ENCODE measurements around the gene SNAP47. TPM values are rescaled to one million over a fixed set of nuclear protein-coding genes. Genes with fewer than 3 reads are reported as not detected.

Gene SNAP47
- polyA plus RNA-seq, 1 of the 3 experiments (the other 2 are of a cell fraction): 45.6 TPM

GRCh38 chr1:227736814-227737432 is 1.7 kb downstream of the SNAP47 start:
- H3K79me2 ChIP-seq (ENCODE audit: insufficient read depth): peaks cover 88% of the 10 kb centered on the region
- H3K4me3 ChIP-seq (ENCODE audit: low read depth in 2 of 2, low read length in 1 of 2): no peak overlapping the region; a peak in 1 of 4 replicates
- no peaks in the 10 kb centered on the region for H3K9me3 ChIP-seq
- ChIA-PET CTCF (no interaction called here), POLR2A (no interaction called here)
- H4K20me1 ChIP-seq (ENCODE audit: insufficient read depth): peaks cover 21% of the 10 kb centered on the region; the same call in 1 of the 2 replicates
- no peak overlapping the region for H2AFZ ChIP-seq (ENCODE audit: low read depth)
- no peak for TF ChIP-seq RAD21 (IDR thresholded peaks at IDR 0.05; ENCODE audit: low read length)
- no peak for TF ChIP-seq SIN3A (IDR thresholded peaks at IDR 0.05; ENCODE audit: borderline replicate concordance, low read depth, low read length)
- TF ChIP-seq IRF3 (IDR thresholded peaks at IDR 0.05; ENCODE audit: low read depth, low read length): no peak
- TF ChIP-seq EZH2phosphoT487 (IDR thresholded peaks at IDR 0.05; ENCODE audit: borderline replicate concordance, low read depth): no peak
- TF ChIP-seq FOXM1 (IDR thresholded peaks at IDR 0.05; ENCODE audit: low read depth): no peak
- TF ChIP-seq FOXJ3 (CRISPR knock-in tag; IDR thresholded peaks at IDR 0.05): no peak
- no peak for TF ChIP-seq MXI1 (IDR thresholded peaks at IDR 0.05; ENCODE audit: low read depth, low read length)
- no peak for TF ChIP-seq FOSL2 (IDR thresholded peaks at IDR 0.05; ENCODE audit: borderline replicate concordance, low read depth)
- H3K9ac ChIP-seq: no peak overlapping the region
- 86% methylated on average over 11 of the region's 11 CpGs for WGBS (ENCODE audit: low lambda C conversion rate)
- H3F3A ChIP-seq (replicated peaks; ENCODE audit: insufficient read depth): no peaks in the 10 kb centered on the region
- H3K27me3 ChIP-seq (ENCODE audit: insufficient read depth): no peaks in the 10 kb centered on the region
- peaks cover 3 to 18% of the 10 kb centered on the region in 2 experiments; a peak in 2 of 4 replicates for H3K4me1 ChIP-seq (ENCODE audit: control insufficient read depth in 1 of 2, insufficient read depth in 2 of 2, low read depth in 1 of 2, low read length in 1 of 2)
- H3K4me2 ChIP-seq: peak overlapping the region; percentile 100
- H3K36me3 ChIP-seq (replicated peaks in 1 of 2; ENCODE audit: control insufficient read depth in 1 of 2, insufficient read depth in 2 of 2, low read length in 1 of 2): peaks cover 3 to 19% of the 10 kb centered on the region in 2 experiments
- no peak overlapping the region for H3K27ac ChIP-seq (ENCODE audit: low read depth in 2 of 2, low read length in 1 of 2)
- no peaks in the 10 kb centered on the region for H3K9me2 ChIP-seq
- DNase-seq: no peak

GRCh38 chr1:227738820-227739219 is 3.6 kb downstream of the SNAP47 start:
- TF ChIP-seq EZH2phosphoT487 (IDR thresholded peaks at IDR 0.05; ENCODE audit: borderline replicate concordance, low read depth) (no peak), MAX (IDR thresholded peaks at IDR 0.05; ENCODE audit: low read depth) (no peak), IRF3 (IDR thresholded peaks at IDR 0.05; ENCODE audit: low read depth, low read length) (no peak)
- ChIA-PET CTCF (no interaction called here), POLR2A (no interaction called here)
- Histone ChIP-seq H2AFZ (ENCODE audit: low read depth) (no peak overlapping the region), H4K20me1 (ENCODE audit: insufficient read depth) (peaks cover 27% of the 10 kb centered on the region; the same call in 1 of the 2 replicates), H3K9me2 (no peaks in the 10 kb centered on the region), H3F3A (replicated peaks; ENCODE audit: insufficient read depth) (no peaks in the 10 kb centered on the region), H3K4me2 (no peak overlapping the region), H3K4me3 (ENCODE audit: low read depth in 2 of 2, low read length in 1 of 2) (no peak overlapping the region), H3K4me1 (ENCODE audit: control insufficient read depth in 1 of 2, insufficient read depth in 2 of 2, low read depth in 1 of 2, low read length in 1 of 2) (peaks cover under 1 to 14% of the 10 kb centered on the region in 2 experiments; a peak in 2 of 4 replicates), H3K9me3 (no peaks in the 10 kb centered on the region), H3K27ac (ENCODE audit: low read depth in 2 of 2, low read length in 1 of 2) (no peak overlapping the region), H3K79me2 (ENCODE audit: insufficient read depth) (peaks cover 89% of the 10 kb centered on the region), H3K27me3 (ENCODE audit: insufficient read depth) (no peaks in the 10 kb centered on the region), H3K9ac (no peak overlapping the region), H3K36me3 (replicated peaks in 1 of 2; ENCODE audit: control insufficient read depth in 1 of 2, insufficient read depth in 2 of 2, low read length in 1 of 2) (peaks cover 2 to 7% of the 10 kb centered on the region in 2 experiments)
- DNase-seq: no peak
- WGBS (ENCODE audit: low lambda C conversion rate): 91% methylated on average over 9 of the region's 9 CpGs
